GM23338 (cell line): Measurements from ENCODE around the gene AIM2. TPM values are rescaled to one million over a fixed set of nuclear protein-coding genes. Genes with fewer than 3 reads are reported as not detected.

ENCODE experiments used
- ATAC-seq: fragments of 200-7000 bp; cut with Tn5 transposase; 3 replicates; pipeline ENCODE4 v1.9.1; 2020
- DNase-seq: peaks from one replicate; pipeline ENCODE4 v3.0.0-alpha.2; 2015; ENCODE audit warnings: low spot score
- H2AFZ ChIP-seq: fragments of 200-600 bp; sonication (generic); 2 replicates; pipeline ENCODE4 v1.8.0; 2016; ENCODE audit warnings: antibody characterized with exemption, mild to moderate bottlenecking, moderate library complexity
- H3F3A ChIP-seq: fragments of 200-600 bp; sonication (generic); replicated peaks from 2 replicates; pipeline ENCODE4 v1.8.0; 2017; ENCODE audit warnings: antibody characterized with exemption, mixed run types, low read depth
- H3K27ac ChIP-seq: fragments of 200-600 bp; sonication (generic); 2 replicates; pipeline ENCODE4 v1.6.1; 2016; ENCODE audit warnings: low read depth
- H3K27me3 ChIP-seq: fragments of 200-600 bp; sonication (generic); 2 replicates; pipeline ENCODE4 v1.8.0; 2016; ENCODE audit warnings: mild to moderate bottlenecking, mixed run types, moderate library complexity; ENCODE audit not compliant: insufficient read depth
- H3K36me3 ChIP-seq: fragments of 200-600 bp; sonication (generic); 2 replicates; pipeline ENCODE4 v1.8.0; 2016; ENCODE audit warnings: mild to moderate bottlenecking; ENCODE audit not compliant: insufficient read depth
- H3K4me1 ChIP-seq: fragments of 200-600 bp; sonication (generic); 2 replicates; pipeline ENCODE4 v1.8.0; 2016; ENCODE audit warnings: mild to moderate bottlenecking, moderate library complexity; ENCODE audit not compliant: insufficient read depth
- H3K4me2 ChIP-seq: fragments of 200-600 bp; sonication (generic); 2 replicates; pipeline ENCODE4 v1.7.1; 2017; ENCODE audit warnings: mixed run types
- H3K4me3 ChIP-seq: fragments of 200-600 bp; sonication (generic); 2 replicates; pipeline ENCODE4 v1.6.1; 2016; ENCODE audit warnings: mixed run types
- H3K79me2 ChIP-seq: fragments of 200-600 bp; sonication (generic); replicated peaks from 2 replicates; pipeline ENCODE4 v1.8.0; 2017; ENCODE audit warnings: mild to moderate bottlenecking; ENCODE audit not compliant: insufficient read depth
- H3K9me2 ChIP-seq: fragments of 200-600 bp; sonication (generic); 2 replicates; pipeline ENCODE4 v1.8.0; 2017; ENCODE audit not compliant: insufficient read depth
- H4K20me1 ChIP-seq: fragments of 200-600 bp; sonication (generic); replicated peaks from 2 replicates; pipeline ENCODE4 v1.8.0; 2017; ENCODE audit warnings: mild to moderate bottlenecking; ENCODE audit not compliant: insufficient read depth
- H3K27ac Mint-ChIP-seq: 2 replicates; pipeline ENCODE4 v1.8.0; 2020; ENCODE audit warnings: inconsistent platforms, mild to moderate bottlenecking, moderate library complexity, mixed read lengths
- H3K27me3 Mint-ChIP-seq: 3 replicates; pipeline ENCODE4 v1.8.0; 2022; ENCODE audit warnings: low read depth, mild to moderate bottlenecking, moderate library complexity, mixed read lengths, inconsistent platforms; ENCODE audit not compliant: insufficient read depth, poor library complexity
- H3K36me3 Mint-ChIP-seq: 3 replicates; pipeline ENCODE4 v1.8.0; 2021; ENCODE audit warnings: low read depth, mild to moderate bottlenecking, inconsistent platforms, moderate library complexity, mixed read lengths
- H3K4me1 Mint-ChIP-seq: 3 replicates; pipeline ENCODE4 v1.8.0; 2020; ENCODE audit warnings: mild to moderate bottlenecking, inconsistent platforms, mixed read lengths
- H3K4me3 Mint-ChIP-seq: 3 replicates; pipeline ENCODE4 v1.8.0; 2021; ENCODE audit warnings: moderate library complexity, mild to moderate bottlenecking, inconsistent platforms, mixed read lengths
- H3K9me3 Mint-ChIP-seq: 3 replicates; pipeline ENCODE4 v1.8.0; 2020; ENCODE audit warnings: moderate library complexity, mild to moderate bottlenecking, inconsistent platforms, mixed read lengths
- CREB1 ChIP-seq: fragments of 250-450 bp; sonication (Bioruptor Pico); IDR thresholded peaks from 2 replicates; pipeline ENCODE4 v1.5.0; 2020; ENCODE audit warnings: low read depth, mild to moderate bottlenecking, moderate library complexity
- ETS1 ChIP-seq: IDR thresholded peaks from 2 replicates; pipeline ENCODE4 v1.6.1; 2016; ENCODE audit warnings: antibody characterized with exemption
- EZH2 ChIP-seq: fragments of 200-600 bp; sonication (generic); IDR thresholded peaks from one replicate; pipeline ENCODE4 v1.8.0; 2017; ENCODE audit warnings: antibody characterized with exemption, mild to moderate bottlenecking, low read depth; ENCODE audit not compliant: unreplicated experiment
- EZH2phosphoT487 ChIP-seq: fragments of 200-600 bp; sonication (generic); IDR thresholded peaks from one replicate; pipeline ENCODE4 v1.8.1; 2018; ENCODE audit warnings: antibody characterized with exemption; ENCODE audit not compliant: unreplicated experiment
- JUNB ChIP-seq: IDR thresholded peaks from one replicate; pipeline ENCODE4 v1.6.1; 2016; ENCODE audit warnings: antibody characterized with exemption; ENCODE audit not compliant: unreplicated experiment
- POLR2AphosphoS5 ChIP-seq: IDR thresholded peaks from 2 replicates; pipeline ENCODE4 v1.6.1; 2016; ENCODE audit warnings: antibody characterized with exemption, low read depth
- STAT1 ChIP-seq: IDR thresholded peaks from one replicate; pipeline ENCODE4 v1.6.1; 2016; ENCODE audit warnings: antibody characterized with exemption; ENCODE audit not compliant: unreplicated experiment
- ZNF331 ChIP-seq: fragments of 250-450 bp; sonication (Bioruptor Pico); IDR thresholded peaks from 2 replicates; pipeline ENCODE4 v1.5.0; 2020; ENCODE audit warnings: low read depth, mild to moderate bottlenecking, moderate library complexity
- ZNF462 ChIP-seq: fragments of 250-450 bp; sonication (Bioruptor Pico); IDR thresholded peaks from 2 replicates; pipeline ENCODE4 v1.5.0; 2020; ENCODE audit warnings: mild to moderate bottlenecking, moderate library complexity
- polyA plus RNA-seq: library from polyadenylated mRNA; unstranded; fragments of >200 nt; fragmentation: Nextera tagmentation; extraction: Ambion mirVana; gene quantifications from 2 replicates; pipeline ENCODE4 v1.2.1, GENCODE V29; 2016
- total RNA-seq: library from RNA; depleted of rRNA; stranded (reverse); fragments of >200 nt; shearing (Covaris generic); gene quantifications from 2 replicates; pipeline ENCODE4 v1.2.3, GENCODE V29; 2014
- TF ChIP-seq, protein P1 (sequence below): IDR thresholded peaks from one replicate; pipeline ENCODE4 v1.6.1; 2018; ENCODE audit warnings: antibody characterized with exemption; ENCODE audit not compliant: unreplicated experiment

Gene AIM2
- total and polyA plus RNA-seq, 2 experiments from 2014 or later = 1.5 to 2.5 TPM

- Mint-ChIP-seq H3K27me3 (no peaks in the 10 kb centered on the region), H3K27ac (no peak overlapping the region), H3K36me3 (no peaks in the 10 kb centered on the region), H3K9me3 (no peaks in the 10 kb centered on the region), H3K4me1 (no peaks in the 10 kb centered on the region), H3K4me3 (no peak overlapping the region)
- Histone ChIP-seq H3K9me2 (no peaks in the 10 kb centered on the region), H2AFZ (no peak overlapping the region), H3K79me2 (no peaks in the 10 kb centered on the region), H3K27ac (no peak overlapping the region), H3K36me3 (no peaks in the 10 kb centered on the region), H3K4me3 (no peak overlapping the region), H3K4me2 (no peak overlapping the region), H4K20me1 (no peaks in the 10 kb centered on the region), H3K27me3 (no peaks in the 10 kb centered on the region), H3K4me1 (no peaks in the 10 kb centered on the region), H3F3A (no peaks in the 10 kb centered on the region)
- no peak for TF ChIP-seq ZNF331
- TF ChIP-seq, protein P1, sequence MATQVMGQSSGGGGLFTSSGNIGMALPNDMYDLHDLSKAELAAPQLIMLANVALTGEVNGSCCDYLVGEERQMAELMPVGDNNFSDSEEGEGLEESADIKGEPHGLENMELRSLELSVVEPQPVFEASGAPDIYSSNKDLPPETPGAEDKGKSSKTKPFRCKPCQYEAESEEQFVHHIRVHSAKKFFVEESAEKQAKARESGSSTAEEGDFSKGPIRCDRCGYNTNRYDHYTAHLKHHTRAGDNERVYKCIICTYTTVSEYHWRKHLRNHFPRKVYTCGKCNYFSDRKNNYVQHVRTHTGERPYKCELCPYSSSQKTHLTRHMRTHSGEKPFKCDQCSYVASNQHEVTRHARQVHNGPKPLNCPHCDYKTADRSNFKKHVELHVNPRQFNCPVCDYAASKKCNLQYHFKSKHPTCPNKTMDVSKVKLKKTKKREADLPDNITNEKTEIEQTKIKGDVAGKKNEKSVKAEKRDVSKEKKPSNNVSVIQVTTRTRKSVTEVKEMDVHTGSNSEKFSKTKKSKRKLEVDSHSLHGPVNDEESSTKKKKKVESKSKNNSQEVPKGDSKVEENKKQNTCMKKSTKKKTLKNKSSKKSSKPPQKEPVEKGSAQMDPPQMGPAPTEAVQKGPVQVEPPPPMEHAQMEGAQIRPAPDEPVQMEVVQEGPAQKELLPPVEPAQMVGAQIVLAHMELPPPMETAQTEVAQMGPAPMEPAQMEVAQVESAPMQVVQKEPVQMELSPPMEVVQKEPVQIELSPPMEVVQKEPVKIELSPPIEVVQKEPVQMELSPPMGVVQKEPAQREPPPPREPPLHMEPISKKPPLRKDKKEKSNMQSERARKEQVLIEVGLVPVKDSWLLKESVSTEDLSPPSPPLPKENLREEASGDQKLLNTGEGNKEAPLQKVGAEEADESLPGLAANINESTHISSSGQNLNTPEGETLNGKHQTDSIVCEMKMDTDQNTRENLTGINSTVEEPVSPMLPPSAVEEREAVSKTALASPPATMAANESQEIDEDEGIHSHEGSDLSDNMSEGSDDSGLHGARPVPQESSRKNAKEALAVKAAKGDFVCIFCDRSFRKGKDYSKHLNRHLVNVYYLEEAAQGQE = no peak
- no peak for TF ChIP-seq STAT1
- TF ChIP-seq POLR2AphosphoS5 = no peak
- no peak for TF ChIP-seq EZH2phosphoT487
- TF ChIP-seq CREB1 = no peak
- TF ChIP-seq EZH2 = no peak
- no peak for TF ChIP-seq JUNB
- no peak for TF ChIP-seq ETS1
- no peak for TF ChIP-seq ZNF462
- ATAC-seq (no peak), DNase-seq (no peak)
Observed at GRCh38 chr1:159084867-159085266, 8.3 kb upstream of the AIM2 start.
